NCI-H510A (cell line): ENCODE results near the gene MARK3.
A peak's percentile ranks its signal among the peaks of the same experiment; 100 is the strongest.
"Not testable (repeated sequence)": the region's sequence is repeated elsewhere in the genome, so short reads cannot be mapped to it uniquely, and the experiment has no call there.

Experiments
- DNase-seq: peaks from one replicate; lab custom pipeline; 2025; lab: John Stamatoyannopoulos, UW

The MARK3 gene

DNA sequence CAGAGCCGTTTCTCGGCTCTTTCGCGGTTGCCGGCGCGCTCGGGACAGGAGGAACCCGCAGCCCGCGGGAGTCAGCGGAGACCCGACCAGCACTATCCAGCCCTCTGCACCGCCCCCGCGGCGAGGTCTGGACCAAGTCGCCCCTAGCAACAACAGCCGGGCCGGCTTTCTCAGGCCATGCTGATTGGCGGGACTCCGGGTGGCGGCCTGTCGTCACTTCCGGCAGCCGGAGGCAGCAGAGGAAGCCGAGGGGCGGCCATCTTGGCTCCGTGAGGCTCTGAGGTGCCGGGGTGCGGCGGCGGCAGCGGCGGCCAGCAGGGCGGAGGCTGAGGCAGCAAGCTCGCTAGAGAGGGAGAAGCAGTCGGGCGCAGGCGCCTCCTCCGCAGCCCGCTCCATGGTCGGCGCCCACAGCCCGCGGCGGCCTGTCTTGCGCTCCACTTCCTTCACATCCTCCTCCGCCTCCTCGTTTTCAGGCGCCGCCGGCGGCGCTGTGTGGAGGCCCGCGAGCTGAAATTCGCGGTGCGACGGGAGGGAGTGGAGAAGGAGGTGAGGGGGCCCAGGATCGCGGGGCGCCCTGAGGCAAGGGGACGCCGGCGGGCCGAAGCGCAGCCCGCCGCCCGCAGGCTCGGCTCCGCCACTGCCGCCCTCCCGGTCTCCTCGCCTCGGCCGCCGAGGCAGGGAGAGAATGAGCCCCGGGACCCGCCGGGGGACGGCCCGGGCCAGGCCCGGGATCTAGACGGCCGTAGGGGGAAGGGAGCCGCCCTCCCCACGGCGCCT, at the start of gene MARK3:
Gene MARK3 (plus strand): TSS at position 264 of the 777 bp plus-strand sequence. CDS start 615 bp downstream, outside the sequence.
- DNase-seq, result peak; percentile 97

GRCh38 chr14:103336191-103336590, 49.0 kb upstream of the MARK3 start:
- DNase-seq, result no peak

- DNase-seq, result no peak
Observed at GRCh38 chr14:103337794-103338193, 47.4 kb upstream of the MARK3 start.

DNA sequence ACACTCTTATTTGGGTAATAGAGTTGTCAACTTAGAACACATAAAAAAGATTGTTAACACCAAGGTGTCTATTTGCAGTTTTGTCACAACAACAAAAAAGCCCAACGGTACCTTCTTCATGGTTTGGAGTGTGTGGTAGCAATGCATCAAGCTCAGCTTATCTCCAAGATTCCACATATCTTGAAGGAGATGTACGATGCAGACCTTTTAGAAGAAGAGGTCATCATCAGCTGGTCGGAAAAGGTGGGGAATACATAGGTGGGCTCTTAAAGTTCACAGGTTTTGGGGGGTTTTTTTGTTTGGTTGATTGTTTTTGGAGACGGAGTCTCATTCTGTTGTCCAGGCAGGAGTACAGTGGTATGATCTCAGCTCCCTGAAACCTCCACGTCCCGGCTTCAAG, 45.7 kb upstream of the MARK3 start:
- no peak for DNase-seq

DNA sequence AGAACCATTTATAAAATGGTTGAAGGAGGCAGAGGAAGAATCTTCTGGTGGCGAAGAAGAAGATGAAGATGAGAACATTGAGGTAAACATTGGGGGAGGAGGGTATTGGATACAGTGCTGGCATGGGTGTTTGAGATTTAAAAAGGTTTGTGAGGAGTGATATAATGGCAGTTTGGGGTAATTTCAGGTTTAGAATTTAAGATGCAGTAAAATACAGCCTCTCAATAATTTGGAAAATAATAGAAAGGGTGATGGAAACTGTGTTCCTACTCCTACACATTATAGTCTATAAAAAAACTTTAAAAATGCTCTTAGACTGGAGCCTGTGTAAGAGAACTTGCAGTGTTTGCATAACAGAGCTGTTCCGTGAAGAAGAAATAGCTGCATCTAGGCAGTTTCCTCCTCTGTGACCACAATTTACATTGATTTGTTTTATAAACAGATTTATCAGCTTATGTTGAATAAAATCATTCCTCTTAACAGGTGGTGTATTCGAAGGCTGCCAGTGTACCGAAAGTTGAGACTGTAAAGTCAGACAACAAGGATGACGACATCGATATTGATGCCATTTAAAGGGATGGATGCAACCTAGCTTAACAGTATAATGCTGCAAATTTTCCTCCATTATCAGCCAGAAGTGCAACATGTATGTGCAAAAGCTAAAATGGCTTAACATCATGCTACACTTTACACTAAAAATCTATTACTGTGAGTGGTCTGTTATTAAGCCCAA, 44.6 kb upstream of the MARK3 start:
- no peak for DNase-seq

DNA sequence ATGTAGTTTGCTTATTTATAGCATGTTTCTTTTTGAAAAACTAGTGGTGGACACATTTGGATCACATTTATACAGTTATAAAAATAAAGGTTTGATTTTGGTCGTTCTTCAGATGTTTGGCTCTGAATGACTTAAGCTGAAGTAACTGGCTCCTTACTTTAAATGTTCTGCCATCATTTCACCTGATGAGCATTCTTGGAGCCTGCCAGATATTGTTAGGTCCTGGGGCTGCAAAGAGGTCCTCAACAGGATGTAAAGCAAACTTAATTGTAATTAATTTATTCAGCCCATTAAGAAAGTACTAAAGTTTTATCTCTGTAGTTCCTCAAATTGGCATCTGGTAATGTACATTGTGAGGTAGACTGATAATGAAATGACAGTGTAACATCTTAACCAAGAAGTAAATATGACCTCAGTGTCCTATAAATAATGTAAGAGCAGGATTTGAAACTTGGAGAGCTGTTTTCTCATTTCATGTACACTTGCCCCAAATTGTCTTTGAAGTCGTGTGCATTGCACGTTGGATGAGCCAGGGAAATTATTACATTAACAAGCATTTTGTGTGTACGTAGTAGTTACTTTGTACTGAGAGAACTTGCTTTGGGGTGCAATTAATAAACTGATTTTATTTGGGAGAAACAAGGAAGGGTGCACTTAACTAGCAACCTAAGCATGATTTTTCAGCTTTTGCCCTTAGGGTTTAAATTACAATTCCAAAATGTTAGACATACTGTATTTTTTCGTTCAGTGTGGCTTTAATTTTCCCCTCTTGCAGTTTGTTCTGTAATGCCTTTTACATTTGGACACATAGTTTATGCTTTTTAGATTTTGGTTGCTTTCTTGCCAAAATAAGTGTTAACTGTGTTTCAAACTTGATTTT, 43.7 kb upstream of the MARK3 start:
- no peak for DNase-seq

DNA sequence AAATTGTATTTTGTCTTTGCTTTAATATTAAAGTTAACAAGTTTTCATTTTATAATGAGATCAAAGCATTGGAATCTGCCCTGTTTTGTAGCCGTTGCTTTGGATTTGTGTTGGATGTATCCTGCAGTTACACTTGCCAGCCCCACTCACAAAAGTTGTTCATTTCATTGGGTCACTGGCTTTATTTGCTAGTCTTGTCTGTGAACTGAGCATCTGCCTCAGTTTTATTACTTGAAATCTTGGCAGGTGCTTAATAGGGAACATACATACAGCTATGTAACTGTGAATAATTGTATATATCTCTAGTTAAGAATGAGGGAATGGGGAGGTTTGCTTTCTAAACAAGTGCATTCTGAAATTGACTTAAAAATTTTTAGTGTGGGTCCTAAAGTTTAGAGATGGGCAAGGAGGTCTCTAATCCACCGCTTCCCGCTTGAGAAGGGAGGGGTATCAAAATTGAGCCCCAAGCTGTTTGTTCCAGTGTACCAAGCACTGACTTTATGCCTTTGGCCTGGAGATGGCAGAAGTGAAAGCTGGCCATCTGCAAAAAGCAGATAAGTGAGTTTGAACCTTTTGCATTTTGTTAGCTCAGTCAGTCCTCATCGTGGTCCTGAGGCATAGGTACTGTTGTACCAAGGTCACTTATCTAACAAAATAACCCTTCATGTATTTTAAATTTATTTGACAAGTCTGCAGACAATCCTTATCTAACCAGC, 41.9 kb upstream of the MARK3 start:
- DNase-seq, result no peak

GRCh38 chr14:103343905-103344797, 41.1 kb upstream of the MARK3 start:
- DNase-seq, result no peak

GRCh38 chr14:103346286-103346685, 38.9 kb upstream of the MARK3 start:
- DNase-seq, result no peak

- DNase-seq, result no peak
Observed at GRCh38 chr14:103347091-103347815, 38.0 kb upstream of the MARK3 start.

DNA sequence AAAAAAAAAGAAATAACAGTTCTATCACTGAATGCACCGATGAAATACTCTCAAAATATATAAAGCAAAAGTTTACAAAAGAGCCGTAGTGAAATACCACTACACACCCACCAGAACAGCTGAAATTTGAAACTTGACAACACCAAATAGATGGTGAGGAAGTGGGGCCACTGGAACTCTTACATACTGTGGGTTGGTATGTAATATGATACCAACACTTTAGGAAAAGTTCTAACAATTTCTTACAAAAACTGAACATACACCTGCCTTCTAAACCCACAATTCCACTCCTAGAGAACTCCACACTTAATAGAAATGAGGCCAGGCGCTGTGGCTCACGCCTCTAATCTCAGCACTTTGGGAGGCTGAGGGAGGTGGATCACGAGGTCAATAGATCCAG, 37.1 kb upstream of the MARK3 start:
- DNase-seq, result no peak

DNA sequence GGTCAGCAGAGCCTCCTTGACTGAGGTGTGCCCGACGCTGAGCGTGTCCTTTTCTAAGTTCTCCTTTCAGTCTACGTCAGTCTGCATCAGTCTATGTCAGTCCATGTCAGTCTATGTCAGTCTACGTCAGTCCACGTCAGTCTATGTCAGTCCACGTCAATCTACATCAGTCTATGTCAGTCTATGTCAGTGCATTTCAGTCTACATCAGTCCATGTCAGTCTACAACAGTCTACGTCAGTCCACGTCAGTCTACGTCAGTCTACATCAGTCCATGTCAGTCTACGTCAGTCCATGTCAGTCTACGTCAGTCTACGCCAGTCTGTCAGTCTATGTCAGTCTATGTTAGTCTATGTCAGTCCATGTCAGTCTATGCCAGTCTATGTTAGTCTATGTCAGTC, 35.2 kb upstream of the MARK3 start:
- no peak for DNase-seq

GRCh38 chr14:103353362-103353761, 31.9 kb upstream of the MARK3 start:
- no peak for DNase-seq

GRCh38 chr14:103354141-103354540, 31.1 kb upstream of the MARK3 start:
- DNase-seq, result no peak

DNA sequence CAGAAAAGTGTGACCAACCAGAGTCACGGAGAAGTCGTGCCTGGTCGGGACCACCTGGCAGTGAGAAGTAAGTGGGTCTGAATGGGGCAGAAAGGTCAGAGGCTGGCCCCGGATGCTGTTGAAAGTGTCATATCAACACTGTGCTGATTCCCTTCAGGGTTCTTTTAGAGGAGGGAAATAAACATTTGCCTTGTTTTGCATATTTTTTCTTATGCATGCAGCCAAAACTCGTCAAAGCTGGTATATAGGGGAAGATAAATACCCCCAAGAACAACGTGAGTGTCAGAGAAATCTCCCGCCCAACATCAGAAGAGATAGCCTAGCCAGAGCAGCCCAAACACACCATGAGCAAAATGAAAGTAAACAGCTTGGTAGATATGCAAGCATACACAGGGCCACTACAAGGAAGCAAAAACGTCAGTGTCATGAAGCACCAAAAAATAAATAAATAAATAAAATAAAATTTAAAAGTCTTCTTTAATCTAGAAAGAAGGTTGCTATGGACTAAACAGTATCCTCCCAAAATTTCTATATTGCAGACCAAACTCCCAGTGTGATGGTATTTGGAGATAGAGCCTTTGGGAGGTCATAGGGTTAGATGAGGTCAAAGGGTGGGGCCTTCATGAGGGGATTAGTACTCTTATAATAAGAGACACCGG, 29.1 kb upstream of the MARK3 start:
- no peak for DNase-seq

- not testable (repeated sequence) for DNase-seq
Observed at GRCh38 chr14:103357552-103357951, 27.7 kb upstream of the MARK3 start.

- DNase-seq, result no peak
Observed at GRCh38 chr14:103360548-103360947, 24.7 kb upstream of the MARK3 start.

DNA sequence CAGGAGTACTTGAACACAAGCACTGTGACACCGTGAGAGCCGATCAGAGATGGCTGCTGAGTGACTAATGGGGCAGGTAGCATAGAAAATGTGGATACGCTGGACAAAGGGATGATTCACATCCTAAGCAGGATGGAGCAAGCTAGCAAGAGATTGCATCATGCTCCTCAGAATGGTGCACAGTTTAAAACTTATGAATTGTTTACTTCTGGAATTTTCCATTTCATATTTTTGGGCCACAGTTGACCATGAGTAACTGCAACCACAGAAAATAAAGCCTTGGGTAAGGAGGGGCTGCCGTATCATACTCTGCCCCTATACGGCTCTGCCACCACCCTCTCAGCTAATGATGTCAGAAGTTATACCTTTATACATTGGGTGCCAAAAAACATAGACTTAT, 23.3 kb upstream of the MARK3 start:
- no peak for DNase-seq

DNA sequence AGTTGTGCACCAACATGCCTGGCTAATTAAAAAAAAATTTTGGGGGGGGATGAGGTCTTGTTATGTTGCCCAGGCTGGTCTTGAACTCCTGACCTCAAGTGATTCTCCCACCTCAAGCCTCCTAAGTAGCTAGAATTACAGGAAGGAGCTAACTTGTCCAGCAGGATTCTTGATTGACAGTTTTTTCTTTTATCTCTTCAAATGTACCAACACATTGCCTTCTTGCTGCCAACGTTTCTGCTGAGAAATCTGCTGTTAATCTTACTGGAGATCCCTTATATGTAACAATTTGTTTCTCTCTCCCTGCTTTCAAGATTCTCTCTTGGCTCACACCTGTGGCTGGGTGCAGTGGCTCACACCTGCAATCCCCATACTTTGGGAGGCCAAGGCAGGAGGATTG, 22.4 kb upstream of the MARK3 start:
- no peak for DNase-seq

- no peak for DNase-seq
Observed at GRCh38 chr14:103366741-103367140, 18.5 kb upstream of the MARK3 start.
